Neutrophil (primary cell): Measurements from ENCODE around the gene DCTD.

Source experiments
- H3K27ac ChIP-seq: fragments of 200-600 bp; sonication (generic); 2 replicates; pipeline ENCODE4 v1.5.1; 2016; ENCODE audit warnings: mild to moderate bottlenecking, moderate library complexity
- H3K27me3 ChIP-seq: fragments of 200-600 bp; sonication (generic); 2 replicates; pipeline ENCODE4 v1.6.0; 2016; ENCODE audit warnings: mild to moderate bottlenecking
- H3K36me3 ChIP-seq: fragments of 200-600 bp; sonication (generic); 2 replicates; pipeline ENCODE4 v1.5.1; 2017
- H3K4me1 ChIP-seq, 2 experiments: fragments of 200-600 bp in 1 of 2; sonication (generic) in 1 of 2; 1 replicate in 1 of 2; 2 replicates in 1 of 2; pipeline versions ENCODE4 v1.5.1 to v1.6.1; 2013 to 2016; ENCODE audit warnings: low read depth in 1 of 2, low read length in 1 of 2, mild to moderate bottlenecking in 1 of 2, moderate library complexity in 1 of 2; ENCODE audit not compliant: control insufficient read depth in 1 of 2, insufficient read depth in 1 of 2
- H3K4me3 ChIP-seq, 2 experiments: fragments of 200-600 bp in 1 of 2; sonication (generic) in 1 of 2; 1 replicate in 1 of 2; 2 replicates in 1 of 2; pipeline ENCODE4 v1.5.1; 2013 to 2016; ENCODE audit warnings: low read depth in 1 of 2, low read length in 1 of 2, mild to moderate bottlenecking in 1 of 2, moderate library complexity in 1 of 2
- H3K9me3 ChIP-seq: fragments of 200-600 bp; sonication (generic); 2 replicates; pipeline ENCODE4 v1.5.1; 2016
- TF ChIP-seq, protein P1 (sequence below): fragments of 200-600 bp; sonication (generic); IDR thresholded peaks from 2 replicates; pipeline ENCODE4 v1.5.1; 2016; ENCODE audit warnings: antibody characterized with exemption

DCTD gene

DNA sequence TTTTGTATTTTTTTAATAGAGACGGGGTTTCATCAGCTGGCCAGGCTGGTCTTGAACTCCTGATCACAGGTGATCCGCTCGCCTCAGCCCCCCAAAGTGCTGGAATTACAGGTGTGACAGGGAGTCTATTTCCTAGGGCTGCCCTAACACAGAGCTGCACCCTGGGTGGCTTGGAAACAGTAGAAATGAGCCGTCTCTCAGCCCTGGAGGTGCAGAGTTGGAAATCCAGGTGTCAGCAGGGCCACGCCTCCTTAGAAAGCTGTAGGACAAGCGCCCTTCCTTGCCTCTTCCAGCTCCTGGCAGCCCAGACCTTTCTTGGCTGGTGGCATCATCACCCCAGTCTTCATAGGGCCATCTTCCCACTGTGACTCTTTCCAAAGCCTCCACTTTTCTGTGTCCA lies 71.6 kb downstream of the DCTD start:
- no peak overlapping the region for H3K27ac ChIP-seq
- H3K9me3 ChIP-seq, result no peaks in the 10 kb centered on the region
- no peaks in the 10 kb centered on the region for H3K4me1 ChIP-seq
- H3K36me3 ChIP-seq, result no peaks in the 10 kb centered on the region
- TF ChIP-seq, protein P1, sequence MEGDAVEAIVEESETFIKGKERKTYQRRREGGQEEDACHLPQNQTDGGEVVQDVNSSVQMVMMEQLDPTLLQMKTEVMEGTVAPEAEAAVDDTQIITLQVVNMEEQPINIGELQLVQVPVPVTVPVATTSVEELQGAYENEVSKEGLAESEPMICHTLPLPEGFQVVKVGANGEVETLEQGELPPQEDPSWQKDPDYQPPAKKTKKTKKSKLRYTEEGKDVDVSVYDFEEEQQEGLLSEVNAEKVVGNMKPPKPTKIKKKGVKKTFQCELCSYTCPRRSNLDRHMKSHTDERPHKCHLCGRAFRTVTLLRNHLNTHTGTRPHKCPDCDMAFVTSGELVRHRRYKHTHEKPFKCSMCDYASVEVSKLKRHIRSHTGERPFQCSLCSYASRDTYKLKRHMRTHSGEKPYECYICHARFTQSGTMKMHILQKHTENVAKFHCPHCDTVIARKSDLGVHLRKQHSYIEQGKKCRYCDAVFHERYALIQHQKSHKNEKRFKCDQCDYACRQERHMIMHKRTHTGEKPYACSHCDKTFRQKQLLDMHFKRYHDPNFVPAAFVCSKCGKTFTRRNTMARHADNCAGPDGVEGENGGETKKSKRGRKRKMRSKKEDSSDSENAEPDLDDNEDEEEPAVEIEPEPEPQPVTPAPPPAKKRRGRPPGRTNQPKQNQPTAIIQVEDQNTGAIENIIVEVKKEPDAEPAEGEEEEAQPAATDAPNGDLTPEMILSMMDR, result no peak
- H3K4me3 ChIP-seq, result no peak overlapping the region
- H3K27me3 ChIP-seq, result no peaks in the 10 kb centered on the region

DNA sequence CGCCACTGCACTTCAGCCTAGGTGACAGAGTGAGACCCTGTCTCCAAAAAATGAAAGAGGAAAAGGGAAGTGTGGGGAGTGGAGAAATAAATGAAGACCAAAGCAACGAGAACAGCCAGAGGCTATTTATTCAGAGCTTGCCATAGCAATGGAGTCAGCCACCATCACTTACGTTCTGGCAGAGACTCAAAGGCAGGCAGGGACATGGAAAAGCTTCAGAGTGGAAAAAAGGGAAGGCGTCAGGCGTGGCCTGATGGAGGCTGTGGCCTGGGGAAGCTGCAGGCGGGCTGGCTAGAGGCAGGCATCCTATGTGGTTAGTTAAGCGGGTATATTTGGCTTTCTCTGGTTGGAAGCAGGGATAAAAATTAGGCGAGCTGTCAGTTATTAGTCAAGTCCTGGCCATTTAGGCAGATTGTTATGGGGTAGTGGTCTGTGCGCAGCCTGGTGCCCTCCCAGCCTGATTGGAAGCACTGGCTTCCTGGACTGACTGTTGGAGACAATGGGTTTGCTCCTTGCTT lies 73.3 kb downstream of the DCTD start:
- Histone ChIP-seq H3K9me3 (no peaks in the 10 kb centered on the region), H3K36me3 (no peaks in the 10 kb centered on the region), H3K4me3 (no peak overlapping the region), H3K27ac (no peak overlapping the region), H3K4me1 (no peaks in the 10 kb centered on the region), H3K27me3 (no peaks in the 10 kb centered on the region)
- TF ChIP-seq, protein P1, result no peak

DNA sequence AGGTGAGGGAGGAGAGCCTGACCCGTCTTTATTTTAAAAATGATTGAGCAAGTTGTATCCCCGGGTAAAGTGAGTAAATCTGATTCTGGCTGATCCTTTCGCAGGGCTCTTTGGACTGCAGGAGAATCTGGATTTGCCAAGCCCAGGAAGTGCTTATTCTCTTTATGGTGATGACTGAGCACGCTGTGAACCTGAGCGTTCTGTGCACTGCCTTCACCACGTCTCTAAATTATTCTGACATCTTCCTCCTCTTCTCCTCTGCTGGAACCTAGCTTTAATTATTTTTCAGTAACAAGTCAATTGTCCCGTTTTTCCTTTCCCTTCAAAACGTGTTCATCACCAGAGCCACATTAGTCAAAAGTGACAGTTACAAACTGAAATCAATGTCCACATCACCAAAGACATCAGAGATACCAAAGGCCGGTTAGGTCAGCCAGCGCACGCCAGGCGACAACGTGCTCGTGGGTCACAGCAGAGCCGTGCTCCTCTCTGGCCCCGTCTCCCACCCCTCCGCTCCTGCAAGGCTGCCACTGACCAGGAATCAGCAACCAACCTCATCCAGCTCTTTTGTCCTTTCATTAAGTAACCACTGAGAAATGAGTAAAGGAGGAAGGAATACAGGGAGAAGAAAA lies 74.3 kb downstream of the DCTD start:
- TF ChIP-seq, protein P1, result no peak
- H3K4me3 ChIP-seq, result no peak overlapping the region
- no peaks in the 10 kb centered on the region for H3K4me1 ChIP-seq

DNA sequence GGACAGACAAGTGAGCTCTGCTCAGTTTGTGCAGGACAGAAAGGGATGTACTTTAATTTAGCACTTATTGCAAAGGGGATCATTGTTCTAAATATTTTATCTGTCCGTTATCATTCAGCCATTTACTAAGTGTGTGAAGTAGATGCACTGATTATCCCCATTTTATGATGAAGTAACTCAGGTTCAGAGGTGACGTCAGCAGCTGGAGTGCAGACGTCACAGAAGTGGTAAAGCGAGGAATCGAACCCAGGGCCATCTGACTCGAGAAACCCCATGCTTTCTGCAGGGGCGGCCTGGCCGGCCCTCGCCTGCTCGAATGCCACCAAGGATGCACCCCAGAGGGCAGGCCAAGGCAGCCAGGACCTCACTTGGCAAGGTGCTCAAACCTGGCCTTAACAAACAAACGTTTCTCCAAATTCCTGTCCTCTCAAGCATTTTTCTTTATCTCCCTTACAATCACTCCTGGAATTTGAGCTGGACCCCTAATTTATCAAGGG lies 75.0 kb downstream of the DCTD start:
- Histone ChIP-seq H3K9me3 (no peaks in the 10 kb centered on the region), H3K36me3 (no peaks in the 10 kb centered on the region), H3K4me1 (no peaks in the 10 kb centered on the region), H3K27ac (no peak overlapping the region), H3K4me3 (no peak overlapping the region), H3K27me3 (no peaks in the 10 kb centered on the region)
- TF ChIP-seq, protein P1, result no peak

More for the DNA sequence above, 74.3 kb downstream of the DCTD start:
- Histone ChIP-seq H3K27ac (no peak overlapping the region), H3K9me3 (no peaks in the 10 kb centered on the region), H3K36me3 (no peaks in the 10 kb centered on the region), H3K27me3 (no peaks in the 10 kb centered on the region)

DNA sequence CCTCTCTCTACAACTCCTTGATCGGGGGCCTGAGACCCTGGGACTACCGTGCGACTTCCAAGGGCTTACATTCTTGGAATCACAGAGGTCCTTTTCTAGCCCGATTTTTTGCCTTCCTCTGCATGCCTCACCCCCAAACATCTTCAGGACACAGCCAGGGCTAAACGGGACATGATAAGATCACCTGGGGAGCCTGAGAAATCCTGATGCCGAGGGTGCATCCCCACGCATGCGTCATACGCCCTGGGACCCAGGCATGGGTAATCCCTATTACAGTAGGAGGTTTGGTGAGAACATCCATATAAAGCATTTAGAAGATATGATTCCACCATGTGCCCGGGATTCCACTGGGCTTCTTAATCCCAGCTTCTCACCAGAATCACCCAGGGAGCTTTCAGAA lies 77.1 kb downstream of the DCTD start:
- H3K27ac ChIP-seq, result no peak overlapping the region
- H3K9me3 ChIP-seq, result no peaks in the 10 kb centered on the region
- no peaks in the 10 kb centered on the region for H3K4me1 ChIP-seq

More for the DNA sequence above, 77.1 kb downstream of the DCTD start:
- H3K36me3 ChIP-seq, result no peaks in the 10 kb centered on the region
- H3K27me3 ChIP-seq, result no peaks in the 10 kb centered on the region
- TF ChIP-seq, protein P1, result no peak
- H3K4me3 ChIP-seq, result no peak overlapping the region
